Prostate gland (tissue), 2 donors: ENCODE measurements around the gene RIC8B. TPM values are rescaled to one million over a fixed set of nuclear protein-coding genes. Genes with fewer than 3 reads are reported as not detected.

Experiments
- DNase-seq: peaks from one replicate; pipeline ENCODE4 v3.0.0-alpha.2; 2019; ENCODE audit warnings: low spot score
- H3K27ac ChIP-seq, 2 donors: fragments of 200-600 bp; sonication (generic); 2 replicates each; pipeline ENCODE4 v1.5.1; 2017 to 2019
- H3K27me3 ChIP-seq: fragments of 200-600 bp; sonication (generic); replicated peaks from 2 replicates; pipeline ENCODE4 v1.5.1; 2019; ENCODE audit not compliant: insufficient read depth
- H3K36me3 ChIP-seq, 2 donors: fragments of 200-600 bp; sonication (generic); 1 replicate in 1 of 2; 2 replicates in 1 of 2; pipeline versions ENCODE4 v1.5.1 to v1.8.1; 2017 to 2019
- H3K4me1 ChIP-seq: fragments of 200-600 bp; sonication (generic); replicated peaks from 2 replicates; pipeline ENCODE4 v1.5.1; 2019
- H3K4me3 ChIP-seq, 2 donors: fragments of 200-600 bp; sonication (generic); 2 replicates each; pipeline ENCODE4 v1.5.1; 2017 to 2019
- H3K9me3 ChIP-seq: fragments of 200-600 bp; sonication (generic); 2 replicates; pipeline ENCODE4 v1.5.1; 2017
- POLR2A ChIP-seq: fragments of 450-650 bp; IDR thresholded peaks from one replicate; pipeline ENCODE4 v1.6.1; 2016; ENCODE audit warnings: antibody characterized with exemption, mild to moderate bottlenecking
- POLR2AphosphoS5 ChIP-seq: sonication (generic); formaldehyde crosslinking; IDR thresholded peaks from one replicate; pipeline ENCODE4 v1.6.1; 2017; ENCODE audit warnings: antibody characterized with exemption
- WGBS: methylation state at CpG from one replicate; pipeline ENCODE4 v1.1.5; 2018; 5-methylcytosine and 5-hydroxymethylcytosine counted together
- intact Hi-C: fragments of 100-400 bp; cut with DNase I; formaldehyde crosslinking; loops from one replicate; pipeline ENCODE4 v1.14.2; 2022
- total RNA-seq, 2 donors: library from RNA; depleted of rRNA; stranded (reverse); fragments of >200 nt; gene quantifications; one replicate each; pipeline ENCODE4 v1.1.0, GENCODE V29; 2016
- TF ChIP-seq, protein P1 (sequence below), 4 experiments: fragments of 200-600 bp in 2 of 4; fragments of 450-650 bp in 2 of 4; sonication (generic) in 2 of 4; IDR thresholded peaks; 1 replicate in 3 of 4; 2 replicates in 1 of 4; pipeline ENCODE4 v1.5.1; 2016 to 2019; ENCODE audit warnings: antibody characterized with exemption in 4 of 4, mild to moderate bottlenecking in 2 of 4, moderate library complexity in 2 of 4

The RIC8B gene
- total RNA-seq, 2 donors from 2014 or later: 9.2 to 12.4 TPM

DNA sequence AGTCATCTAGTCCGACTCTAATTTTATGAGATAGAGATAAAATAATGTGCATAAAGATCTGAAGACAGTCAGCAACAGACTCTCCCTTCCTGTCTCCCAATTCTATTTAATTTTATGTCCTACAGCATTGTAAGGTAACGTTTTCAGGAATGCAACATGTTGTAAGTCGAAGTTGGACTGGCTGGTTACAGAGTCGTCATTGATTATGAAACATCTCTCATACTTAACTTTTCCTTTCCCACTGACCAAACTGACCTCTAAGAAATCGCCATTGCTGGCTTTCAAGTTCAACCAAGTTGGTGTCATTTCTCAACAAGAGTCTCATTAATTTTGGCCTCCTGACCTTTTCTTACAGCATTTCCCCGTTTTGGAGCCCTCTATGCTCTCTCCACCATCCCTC is 4.9 kb upstream of the RIC8B start:
- Histone ChIP-seq H3K27ac (no peak overlapping the region), H3K4me1 (peaks cover 2% of the 10 kb centered on the region), H3K27me3 (no peaks in the 10 kb centered on the region), H3K4me3 (no peak overlapping the region), H3K9me3 (no peaks in the 10 kb centered on the region), H3K36me3 (no peaks in the 10 kb centered on the region)
- DNase-seq: no peak
- 38% methylated on average over 6 of the region's 6 CpGs for WGBS
- TF ChIP-seq, protein P1, sequence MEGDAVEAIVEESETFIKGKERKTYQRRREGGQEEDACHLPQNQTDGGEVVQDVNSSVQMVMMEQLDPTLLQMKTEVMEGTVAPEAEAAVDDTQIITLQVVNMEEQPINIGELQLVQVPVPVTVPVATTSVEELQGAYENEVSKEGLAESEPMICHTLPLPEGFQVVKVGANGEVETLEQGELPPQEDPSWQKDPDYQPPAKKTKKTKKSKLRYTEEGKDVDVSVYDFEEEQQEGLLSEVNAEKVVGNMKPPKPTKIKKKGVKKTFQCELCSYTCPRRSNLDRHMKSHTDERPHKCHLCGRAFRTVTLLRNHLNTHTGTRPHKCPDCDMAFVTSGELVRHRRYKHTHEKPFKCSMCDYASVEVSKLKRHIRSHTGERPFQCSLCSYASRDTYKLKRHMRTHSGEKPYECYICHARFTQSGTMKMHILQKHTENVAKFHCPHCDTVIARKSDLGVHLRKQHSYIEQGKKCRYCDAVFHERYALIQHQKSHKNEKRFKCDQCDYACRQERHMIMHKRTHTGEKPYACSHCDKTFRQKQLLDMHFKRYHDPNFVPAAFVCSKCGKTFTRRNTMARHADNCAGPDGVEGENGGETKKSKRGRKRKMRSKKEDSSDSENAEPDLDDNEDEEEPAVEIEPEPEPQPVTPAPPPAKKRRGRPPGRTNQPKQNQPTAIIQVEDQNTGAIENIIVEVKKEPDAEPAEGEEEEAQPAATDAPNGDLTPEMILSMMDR (IDR thresholded peaks at IDR 0.05): no peak
- TF ChIP-seq POLR2AphosphoS5 (no peak), POLR2A (no peak)
- intact Hi-C loops: no loop called here

DNA sequence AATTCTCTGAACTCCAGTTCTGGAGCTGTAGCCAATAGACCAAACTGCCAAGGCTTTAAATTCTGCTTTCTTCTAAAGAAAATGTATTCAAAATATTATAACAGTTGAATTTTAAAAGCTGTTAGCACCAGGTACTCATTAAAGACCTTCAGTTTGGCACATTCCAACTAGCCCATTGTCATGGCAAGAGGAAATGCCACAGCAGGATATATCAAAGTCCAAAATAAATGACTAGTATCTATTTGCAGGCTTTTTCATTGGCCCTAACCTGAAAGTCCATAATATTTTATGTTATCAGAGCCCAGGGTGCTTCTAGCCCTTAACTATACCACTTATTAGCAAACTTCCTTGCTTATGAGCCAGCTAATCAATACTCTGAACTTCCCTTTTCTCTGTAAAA is 3.1 kb upstream of the RIC8B start:
- TF ChIP-seq POLR2AphosphoS5 (no peak), POLR2A (no peak)
- TF ChIP-seq, protein P1 (IDR thresholded peaks at IDR 0.05): no peak
- H3K9me3 ChIP-seq: no peaks in the 10 kb centered on the region
- peaks cover 4% of the 10 kb centered on the region for H3K4me1 ChIP-seq
- no peak overlapping the region for H3K27ac ChIP-seq
- H3K4me3 ChIP-seq: no peak overlapping the region
- no peak for DNase-seq
- intact Hi-C loops: loop anchor here (10.0 kb wide), 1 partner anchor 323 kb away; the partner anchor contains the start of gene CRY1
- H3K27me3 ChIP-seq: no peaks in the 10 kb centered on the region
- H3K36me3 ChIP-seq: no peaks in the 10 kb centered on the region

DNA sequence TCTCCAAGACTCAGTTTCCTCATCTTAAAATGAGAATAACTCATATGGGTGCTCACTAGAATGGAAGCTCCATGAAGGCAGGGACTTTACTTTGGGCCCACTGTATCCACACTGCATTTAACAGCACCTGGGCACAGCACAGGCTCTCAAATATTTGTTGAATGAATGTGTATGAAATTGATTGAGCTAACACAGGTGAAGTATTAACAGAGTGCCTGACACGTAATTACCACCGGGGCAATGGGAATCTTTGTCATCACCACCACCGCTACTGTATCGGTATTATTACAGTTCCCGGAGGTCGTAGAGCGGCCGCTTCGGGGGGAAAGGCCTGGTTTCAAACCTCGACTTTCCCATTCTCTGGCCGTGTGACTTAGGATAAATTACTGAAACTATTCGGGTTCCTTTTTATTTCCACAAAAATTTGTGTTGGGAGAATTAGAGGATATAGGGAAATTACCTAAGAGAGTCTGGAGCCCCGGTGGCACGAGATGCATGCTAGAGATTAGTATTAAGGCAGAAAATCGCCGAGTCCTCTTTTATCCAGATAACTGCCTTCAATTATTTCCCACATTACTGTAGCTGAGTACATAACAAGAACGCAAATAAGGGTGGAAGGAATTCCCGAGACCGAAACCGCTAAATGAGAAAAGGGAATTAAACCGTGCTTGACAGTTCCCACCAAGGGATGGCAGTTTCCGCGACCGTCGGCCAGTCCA is 1.0 kb upstream of the RIC8B start:
- TF ChIP-seq, protein P1 (IDR thresholded peaks at IDR 0.05): no peak
- TF ChIP-seq POLR2AphosphoS5: no peak
- no peak for TF ChIP-seq POLR2A
- Histone ChIP-seq H3K36me3 (no peaks in the 10 kb centered on the region), H3K4me1 (peaks cover 4% of the 10 kb centered on the region), H3K27ac (peak overlapping the region; percentile 90 to 95), H3K4me3 (peak overlapping the region; percentile 84 to 87), H3K27me3 (no peaks in the 10 kb centered on the region), H3K9me3 (no peaks in the 10 kb centered on the region)
- DNase-seq: no peak
- intact Hi-C loops: loop anchor here (10.0 kb wide), 1 partner anchor 321 kb away; the partner anchor contains the start of gene CRY1
- WGBS: 44% methylated on average over 25 of the region's 25 CpGs

DNA sequence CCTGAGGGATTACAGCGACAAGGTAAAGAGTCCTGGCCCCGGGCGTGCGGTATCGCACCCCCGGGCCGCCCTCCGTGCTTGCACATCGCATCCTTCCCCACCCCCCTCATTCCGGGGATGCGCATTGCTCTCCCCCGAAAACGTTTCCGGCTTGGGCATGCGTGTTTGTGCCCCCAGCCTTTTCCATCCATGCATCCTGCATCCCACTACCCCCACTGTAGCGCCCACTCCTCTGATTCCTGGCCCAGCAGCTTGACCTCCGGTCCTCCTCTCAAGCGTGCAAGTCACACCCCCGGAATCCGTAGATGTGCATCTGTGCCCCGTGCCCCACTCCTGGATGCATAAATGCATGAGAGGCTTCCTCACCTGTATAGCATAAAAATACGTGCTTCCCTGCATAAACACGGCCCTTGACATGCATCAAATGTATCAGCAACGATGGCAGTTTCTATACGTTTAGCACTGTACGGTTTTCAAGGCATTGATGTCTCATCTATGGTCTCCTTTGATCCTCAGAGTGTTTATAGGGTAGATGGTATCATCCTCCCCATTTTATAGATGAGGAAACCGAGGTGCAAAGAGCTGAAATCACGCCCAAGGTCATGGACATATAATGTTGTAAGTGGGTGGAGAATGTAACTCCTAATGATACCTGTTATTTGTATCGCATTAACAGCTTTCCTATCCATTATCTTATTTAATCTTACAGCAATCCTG is 484 bp downstream of the RIC8B start:
- H3K27me3 ChIP-seq: no peaks in the 10 kb centered on the region
- intact Hi-C loops: loop anchor here (10.0 kb wide), 1 partner anchor 320 kb away; the partner anchor contains the start of gene CRY1
- no peak for DNase-seq
- peak overlapping the region; percentile 84 to 87 for H3K4me3 ChIP-seq
- H3K36me3 ChIP-seq: no peaks in the 10 kb centered on the region
- 5% methylated on average over 29 of the region's 29 CpGs for WGBS
- H3K27ac ChIP-seq: peak overlapping the region; percentile 90 to 95
- TF ChIP-seq, protein P1 (IDR thresholded peaks at IDR 0.05): peak in 1 of 4 experiments; percentile 2
- TF ChIP-seq POLR2AphosphoS5: no peak
- no peak for TF ChIP-seq POLR2A
- H3K4me1 ChIP-seq: peaks cover 4% of the 10 kb centered on the region
- no peaks in the 10 kb centered on the region for H3K9me3 ChIP-seq
